ENCODE data around the gene PIM2.
A peak's percentile ranks its signal among the peaks of the same experiment; 100 is the strongest.

Gene PIM2

DNA sequence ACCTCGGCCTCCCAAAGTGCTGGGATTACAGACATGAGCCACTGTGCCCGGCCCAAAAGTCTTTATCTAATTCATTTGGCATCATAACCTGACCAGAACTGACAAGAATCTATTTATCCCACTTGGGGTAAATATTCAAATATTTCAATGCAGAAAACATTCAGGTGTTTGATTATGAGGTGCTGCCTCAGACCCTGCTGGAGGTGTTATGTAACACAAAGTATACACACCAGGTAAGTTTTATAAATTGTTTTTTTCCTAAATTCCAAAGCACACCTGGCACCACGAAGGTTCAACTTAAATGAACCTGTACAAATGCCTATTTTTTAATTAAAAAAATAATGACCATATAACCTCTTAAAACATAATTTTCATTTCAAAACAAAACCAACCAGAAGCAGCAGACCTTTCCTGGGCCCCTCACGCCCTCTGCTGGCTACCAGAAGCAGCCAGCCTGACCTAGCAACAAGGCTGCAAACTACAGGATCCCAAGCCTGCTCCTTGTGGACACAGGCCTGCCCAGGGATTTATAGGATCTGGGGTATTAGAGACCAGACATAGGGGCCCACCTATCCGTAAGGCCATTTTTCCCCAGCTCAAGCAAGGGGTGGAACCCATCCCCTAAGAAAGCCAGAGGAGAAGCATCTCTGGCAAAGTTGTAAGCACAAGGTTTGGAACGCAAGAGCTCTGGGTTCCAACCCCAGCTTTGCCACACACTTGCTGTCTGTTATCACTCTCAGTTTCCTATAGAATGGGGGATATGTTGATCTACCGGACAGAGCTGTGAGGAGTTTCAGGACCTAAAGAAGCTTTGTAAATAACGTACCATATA lies 26.9 kb upstream of the PIM2 start:
- no peak overlapping the region for H3K4me3 ChIP-seq (ENCODE audit: low read depth, low read length)
- DNase-seq (ENCODE audit: low read depth): peak; percentile 56
- TF ChIP-seq, protein P1, sequence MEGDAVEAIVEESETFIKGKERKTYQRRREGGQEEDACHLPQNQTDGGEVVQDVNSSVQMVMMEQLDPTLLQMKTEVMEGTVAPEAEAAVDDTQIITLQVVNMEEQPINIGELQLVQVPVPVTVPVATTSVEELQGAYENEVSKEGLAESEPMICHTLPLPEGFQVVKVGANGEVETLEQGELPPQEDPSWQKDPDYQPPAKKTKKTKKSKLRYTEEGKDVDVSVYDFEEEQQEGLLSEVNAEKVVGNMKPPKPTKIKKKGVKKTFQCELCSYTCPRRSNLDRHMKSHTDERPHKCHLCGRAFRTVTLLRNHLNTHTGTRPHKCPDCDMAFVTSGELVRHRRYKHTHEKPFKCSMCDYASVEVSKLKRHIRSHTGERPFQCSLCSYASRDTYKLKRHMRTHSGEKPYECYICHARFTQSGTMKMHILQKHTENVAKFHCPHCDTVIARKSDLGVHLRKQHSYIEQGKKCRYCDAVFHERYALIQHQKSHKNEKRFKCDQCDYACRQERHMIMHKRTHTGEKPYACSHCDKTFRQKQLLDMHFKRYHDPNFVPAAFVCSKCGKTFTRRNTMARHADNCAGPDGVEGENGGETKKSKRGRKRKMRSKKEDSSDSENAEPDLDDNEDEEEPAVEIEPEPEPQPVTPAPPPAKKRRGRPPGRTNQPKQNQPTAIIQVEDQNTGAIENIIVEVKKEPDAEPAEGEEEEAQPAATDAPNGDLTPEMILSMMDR (IDR thresholded peaks at IDR 0.05; ENCODE audit: low read depth, low read length): peak; percentile 80
- TF ChIP-seq MYC (IDR thresholded peaks at IDR 0.05; ENCODE audit: low read depth, low read length): no peak
- TF ChIP-seq, protein P2, sequence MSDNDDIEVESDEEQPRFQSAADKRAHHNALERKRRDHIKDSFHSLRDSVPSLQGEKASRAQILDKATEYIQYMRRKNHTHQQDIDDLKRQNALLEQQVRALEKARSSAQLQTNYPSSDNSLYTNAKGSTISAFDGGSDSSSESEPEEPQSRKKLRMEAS (IDR thresholded peaks at IDR 0.05; ENCODE audit: low read depth, low read length): no peak
- TF ChIP-seq POLR2A (IDR thresholded peaks at IDR 0.05; ENCODE audit: extremely low read depth, insufficient read length): no peak

DNA sequence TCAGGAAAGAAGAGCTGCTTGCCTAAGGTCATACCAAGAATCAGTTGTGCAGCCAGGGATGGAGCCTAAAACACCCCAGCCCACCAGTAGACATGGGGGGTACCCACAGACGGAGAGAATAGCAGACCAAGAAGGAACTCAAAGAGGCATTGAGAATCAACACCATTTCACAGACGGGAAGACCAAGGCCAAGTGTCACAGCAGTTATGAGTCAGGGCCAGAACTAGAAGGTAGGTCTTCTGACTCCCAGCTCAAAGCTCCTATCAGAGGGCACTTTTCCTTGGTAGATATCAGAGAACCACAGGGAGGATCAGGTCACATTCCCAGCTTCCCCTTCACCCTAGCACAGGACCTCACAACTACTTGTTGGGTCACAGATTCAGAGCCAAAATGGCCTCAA lies 24.1 kb upstream of the PIM2 start:
- no peak for DNase-seq (ENCODE audit: low read depth)
- no peak overlapping the region for H3K4me3 ChIP-seq (ENCODE audit: low read depth, low read length)
- TF ChIP-seq, protein P1 (IDR thresholded peaks at IDR 0.05; ENCODE audit: low read depth, low read length): no peak
- no peak for TF ChIP-seq POLR2A (IDR thresholded peaks at IDR 0.05; ENCODE audit: extremely low read depth, insufficient read length)

DNA sequence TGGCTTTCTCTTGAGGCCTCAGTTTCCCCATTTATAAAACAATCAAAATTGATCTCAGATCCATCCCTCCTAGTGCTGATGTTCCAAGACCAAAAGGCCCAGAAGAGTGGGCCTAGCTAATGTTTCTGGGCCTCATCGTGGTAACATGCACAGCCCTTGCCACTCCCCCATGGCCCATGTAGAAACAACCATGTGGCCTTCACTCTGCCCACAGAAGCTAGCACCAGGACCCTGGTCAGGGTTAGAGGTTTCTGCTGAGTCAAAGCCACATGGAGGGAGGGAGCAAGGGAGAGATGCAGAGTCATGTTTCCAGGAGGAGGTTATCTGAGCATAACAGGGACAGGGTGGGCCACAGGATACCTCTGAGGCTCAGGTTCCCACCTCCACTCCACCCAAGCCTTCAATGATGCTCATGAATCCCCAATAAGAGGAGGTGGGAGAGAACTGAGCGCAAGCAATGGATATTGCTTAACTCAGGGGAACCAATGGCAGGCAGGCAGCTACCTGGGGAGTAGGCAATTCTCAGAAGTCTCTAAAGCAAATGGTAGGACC lies 21.7 kb upstream of the PIM2 start:
- TF ChIP-seq MYC (IDR thresholded peaks at IDR 0.05; ENCODE audit: low read depth, low read length): no peak
- TF ChIP-seq, protein P2 (IDR thresholded peaks at IDR 0.05; ENCODE audit: low read depth, low read length): peak; percentile 40; the same call in 1 of the 2 replicates
- no peak overlapping the region for H3K4me3 ChIP-seq (ENCODE audit: low read depth, low read length)
- DNase-seq (ENCODE audit: low read depth): peak; percentile 58

DNA sequence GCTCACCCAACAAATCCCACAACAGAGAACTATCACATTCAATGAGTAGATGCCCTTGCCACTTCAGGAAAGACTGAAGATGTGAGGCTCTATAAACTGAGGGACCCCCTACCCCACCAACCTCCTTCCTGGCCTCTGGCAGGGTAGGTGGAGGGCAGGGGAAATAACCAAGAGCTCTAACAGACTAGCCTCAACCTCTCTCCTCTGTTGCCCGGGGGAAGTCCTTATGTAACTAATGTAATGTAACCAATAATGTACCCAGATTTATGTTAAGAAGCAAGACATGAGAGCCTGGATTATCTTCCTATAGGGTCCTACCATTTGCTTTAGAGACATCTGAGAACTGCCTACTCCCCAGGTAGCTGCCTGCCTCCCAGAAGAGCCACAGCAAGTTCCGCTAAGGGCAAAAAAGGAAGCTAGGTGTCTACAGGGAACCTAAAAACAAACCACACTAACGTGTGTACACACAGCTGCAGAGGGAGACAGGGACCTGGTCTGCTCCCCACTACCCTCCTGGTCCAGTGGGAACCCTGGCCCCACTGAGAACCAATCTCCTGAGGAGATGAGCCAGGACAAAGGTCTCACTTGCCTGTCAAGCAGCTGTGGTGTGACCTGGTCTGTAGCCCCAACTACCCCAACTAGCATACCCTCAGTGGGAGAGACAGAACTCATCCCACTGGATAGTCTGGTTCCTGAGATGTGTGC lies 20.9 kb upstream of the PIM2 start:
- no peak for TF ChIP-seq MYC (IDR thresholded peaks at IDR 0.05; ENCODE audit: low read depth, low read length)
- TF ChIP-seq, protein P1 (IDR thresholded peaks at IDR 0.05; ENCODE audit: low read depth, low read length): no peak
- TF ChIP-seq, protein P2 (IDR thresholded peaks at IDR 0.05; ENCODE audit: low read depth, low read length): no peak
- no peak for TF ChIP-seq POLR2A (IDR thresholded peaks at IDR 0.05; ENCODE audit: extremely low read depth, insufficient read length)
- no peak overlapping the region for H3K4me3 ChIP-seq (ENCODE audit: low read depth, low read length)
- DNase-seq (ENCODE audit: low read depth): no peak

DNA sequence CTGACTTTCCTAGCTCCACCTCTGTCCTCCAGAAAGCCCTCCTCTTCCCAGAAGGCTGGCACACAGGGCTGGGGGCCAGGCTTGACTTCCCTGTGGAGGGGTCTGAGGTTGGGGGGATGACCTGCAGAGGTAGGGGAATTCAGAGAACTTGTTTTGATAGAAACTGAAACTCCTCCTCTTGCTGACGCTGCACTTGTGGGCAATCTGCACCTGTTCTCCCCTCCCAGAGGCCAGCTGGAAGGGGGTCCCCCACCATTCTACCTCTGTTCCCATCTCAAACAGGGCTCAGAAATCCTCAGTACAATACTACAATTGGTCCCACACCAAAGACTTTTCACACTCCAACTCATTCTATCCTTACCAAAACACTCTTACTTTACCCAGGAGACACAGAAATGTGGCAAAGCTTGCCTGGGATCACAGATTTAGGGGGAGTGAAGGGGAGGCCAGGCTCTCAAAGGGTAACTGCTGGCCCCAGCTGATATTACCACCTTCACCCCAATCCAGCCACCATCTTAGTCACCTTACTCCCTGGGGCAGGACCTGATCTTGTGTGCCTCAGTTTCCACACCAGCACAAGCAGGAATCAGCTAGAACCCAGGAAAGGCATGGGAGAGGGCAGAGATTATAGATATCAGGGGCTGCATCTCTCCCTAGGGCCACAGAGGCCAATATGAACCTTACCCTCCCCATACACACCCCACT lies 20.0 kb upstream of the PIM2 start:
- TF ChIP-seq POLR2A (IDR thresholded peaks at IDR 0.05; ENCODE audit: extremely low read depth, insufficient read length) (no peak), MYC (IDR thresholded peaks at IDR 0.05; ENCODE audit: low read depth, low read length) (no peak)
- TF ChIP-seq, protein P1 (IDR thresholded peaks at IDR 0.05; ENCODE audit: low read depth, low read length): no peak
- TF ChIP-seq, protein P2 (IDR thresholded peaks at IDR 0.05; ENCODE audit: low read depth, low read length): no peak
- DNase-seq (ENCODE audit: low read depth): no peak
- no peak overlapping the region for H3K4me3 ChIP-seq (ENCODE audit: low read depth, low read length)
